Cortex of kidney (tissue), 1 donor: ENCODE measurements around the gene RPL38.

Experiments
- DNase-seq: peaks from one replicate; lab custom pipeline; 2025; lab: John Stamatoyannopoulos, UW

Gene RPL38

DNA sequence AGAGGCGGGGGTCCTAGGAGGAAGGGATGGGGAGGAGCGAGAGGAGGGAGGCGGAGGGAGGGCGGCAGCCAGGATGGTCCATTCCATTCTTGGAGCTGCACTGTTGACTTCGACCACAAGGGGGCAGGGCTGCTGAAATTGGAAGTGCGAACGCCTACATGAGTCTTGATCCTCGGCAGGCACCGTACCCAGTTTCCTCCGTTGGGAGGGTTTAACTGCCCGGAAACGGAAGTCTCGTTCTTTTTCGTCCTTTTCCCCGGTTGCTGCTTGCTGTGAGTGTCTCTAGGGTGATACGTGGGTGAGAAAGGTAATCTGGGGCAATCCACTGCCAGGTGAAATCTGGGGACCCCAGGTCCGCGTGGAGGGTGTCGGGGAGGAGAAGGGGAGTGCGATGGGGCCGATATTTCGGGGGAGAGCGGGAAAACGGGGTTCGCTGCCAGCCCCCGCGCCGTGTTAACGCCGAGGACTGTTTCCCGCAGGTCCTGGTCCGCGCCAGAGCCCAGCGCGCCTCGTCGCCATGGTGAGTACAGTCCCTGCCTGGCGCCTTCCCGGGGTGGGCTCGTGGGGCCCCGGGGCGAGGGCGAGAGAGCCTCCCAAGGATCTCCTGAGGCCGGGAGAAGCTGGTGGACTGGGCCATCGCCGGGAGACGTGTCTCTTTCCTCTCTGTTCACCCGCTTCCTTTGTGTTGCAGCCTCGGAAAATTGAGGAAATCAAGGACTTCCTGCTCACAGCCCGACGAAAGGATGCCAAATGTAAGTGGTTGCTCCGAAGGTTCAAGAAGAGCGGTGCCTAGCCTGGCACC, at the start of gene RPL38:
RPL38 (plus strand) TSS at position 240 of the 802 bp plus-strand sequence; CDS start at position 518, 278 bp downstream.
- DNase-seq, result no peak

DNA sequence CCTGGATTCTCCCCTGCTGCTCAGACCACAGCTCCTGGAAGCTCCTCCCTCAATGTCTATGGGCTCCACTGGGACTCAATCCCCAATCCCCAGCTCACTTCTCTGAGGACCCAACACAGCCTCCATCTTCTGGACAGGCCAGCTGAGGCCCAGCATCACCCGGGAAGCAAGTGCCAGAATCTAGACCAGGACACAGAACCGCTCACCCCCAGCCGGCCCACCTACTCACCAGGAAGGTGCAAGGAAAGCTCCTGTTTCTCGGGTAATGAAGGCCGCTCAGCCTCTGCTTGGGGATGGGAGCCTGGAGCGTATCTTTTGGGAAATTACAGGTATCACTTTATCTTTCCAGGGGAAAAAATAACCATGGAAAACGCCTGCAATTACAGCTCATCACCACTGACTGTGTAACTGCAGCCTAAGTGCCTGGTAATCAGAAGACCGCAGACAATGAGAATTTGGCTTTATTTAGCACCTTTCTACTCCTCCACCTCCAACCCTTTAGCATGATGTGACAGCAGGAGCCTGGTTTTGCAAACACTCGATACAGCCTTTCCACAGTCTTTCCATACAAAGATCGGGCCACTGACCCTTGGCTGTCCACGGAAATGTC, 49.6 kb upstream of the RPL38 start:
- DNase-seq, result no peak

DNA sequence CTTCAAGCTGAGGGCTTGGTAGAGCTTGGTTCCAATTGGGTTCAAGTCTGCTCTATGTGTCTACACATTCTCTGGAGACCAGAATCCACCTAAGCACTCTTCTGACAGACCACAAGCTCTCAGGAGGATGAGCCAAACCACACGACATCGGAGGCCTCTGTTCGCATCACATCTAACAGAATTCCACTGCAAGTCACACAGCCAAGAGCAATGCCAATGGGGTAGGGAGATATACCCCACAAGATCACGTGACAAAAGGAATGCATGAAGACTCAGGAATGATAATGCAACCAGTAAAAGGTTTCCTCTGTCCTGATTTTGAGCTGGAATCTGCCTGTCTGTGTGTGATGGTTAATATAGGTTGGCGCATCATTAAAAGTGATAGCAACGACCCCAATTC, 46.6 kb upstream of the RPL38 start:
- DNase-seq, result no peak

DNA sequence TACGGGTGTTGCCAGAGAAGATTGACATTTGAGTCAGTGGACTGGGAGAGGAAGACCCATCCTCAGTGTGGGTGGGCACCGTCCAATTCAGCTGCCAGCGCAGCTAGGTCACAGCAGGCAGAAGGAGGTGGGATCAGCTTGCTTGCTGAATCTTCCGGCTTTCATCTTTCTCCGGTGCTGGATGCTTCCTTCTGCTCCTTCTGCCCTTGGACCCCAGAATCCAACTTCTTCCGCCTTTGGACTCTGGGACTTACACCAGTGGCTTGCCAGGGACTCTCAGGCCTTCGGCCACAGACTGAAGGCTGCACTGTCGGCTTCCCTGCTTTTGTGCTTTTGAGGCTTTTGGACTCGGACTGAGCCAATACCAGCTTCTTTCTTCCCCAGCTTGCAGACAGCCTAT, 46.1 kb upstream of the RPL38 start:
- DNase-seq, result no peak

DNA sequence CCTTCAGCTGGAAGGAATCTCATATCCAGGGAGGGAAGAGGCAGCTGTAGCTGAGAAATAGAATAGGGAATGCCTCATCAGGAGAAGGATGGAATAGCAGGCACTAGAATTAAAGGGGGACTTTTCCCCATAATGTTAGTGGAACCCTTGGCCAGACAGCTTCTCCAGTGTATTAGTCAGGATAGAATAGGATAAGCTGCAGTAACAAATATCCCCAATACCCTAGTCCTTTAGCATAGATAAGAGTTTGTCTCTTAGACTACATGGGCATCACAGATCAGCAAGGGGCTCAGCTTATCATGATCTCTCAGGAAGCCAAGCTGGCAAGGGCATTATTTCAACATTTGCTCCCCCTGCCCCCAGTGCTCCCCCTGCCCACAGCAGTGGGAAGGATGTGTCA, 44.7 kb upstream of the RPL38 start:
- DNase-seq, result no peak

DNA sequence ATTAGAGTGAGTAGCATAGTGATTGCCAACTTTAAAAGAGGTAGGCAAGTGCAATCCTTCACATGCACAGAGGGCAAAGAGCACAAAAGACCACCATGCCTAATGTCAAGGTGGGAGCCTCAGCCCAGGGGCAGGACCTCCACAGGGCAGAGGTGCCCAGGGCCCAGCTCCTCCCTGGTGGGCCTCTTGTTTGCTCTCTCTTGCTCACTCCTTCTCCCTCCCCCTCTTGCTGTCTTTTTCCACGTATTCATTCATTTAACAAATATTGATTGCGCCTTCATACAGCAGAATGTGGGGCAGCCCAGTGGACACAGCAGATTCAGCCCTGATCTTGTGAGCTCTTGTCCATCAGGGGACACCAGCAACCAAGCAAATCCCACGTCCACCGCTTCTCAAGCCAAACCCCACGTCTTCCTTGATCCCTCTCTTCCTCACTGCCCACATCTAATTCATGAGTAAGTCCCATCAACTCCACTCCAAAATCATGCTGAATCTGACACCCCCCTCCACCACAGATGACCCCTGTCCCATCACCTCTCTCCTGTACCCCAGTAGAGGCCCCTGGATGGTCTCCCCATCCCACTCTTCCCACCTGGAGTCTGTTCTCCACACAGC, 44.1 kb upstream of the RPL38 start:
- DNase-seq, result no peak

DNA sequence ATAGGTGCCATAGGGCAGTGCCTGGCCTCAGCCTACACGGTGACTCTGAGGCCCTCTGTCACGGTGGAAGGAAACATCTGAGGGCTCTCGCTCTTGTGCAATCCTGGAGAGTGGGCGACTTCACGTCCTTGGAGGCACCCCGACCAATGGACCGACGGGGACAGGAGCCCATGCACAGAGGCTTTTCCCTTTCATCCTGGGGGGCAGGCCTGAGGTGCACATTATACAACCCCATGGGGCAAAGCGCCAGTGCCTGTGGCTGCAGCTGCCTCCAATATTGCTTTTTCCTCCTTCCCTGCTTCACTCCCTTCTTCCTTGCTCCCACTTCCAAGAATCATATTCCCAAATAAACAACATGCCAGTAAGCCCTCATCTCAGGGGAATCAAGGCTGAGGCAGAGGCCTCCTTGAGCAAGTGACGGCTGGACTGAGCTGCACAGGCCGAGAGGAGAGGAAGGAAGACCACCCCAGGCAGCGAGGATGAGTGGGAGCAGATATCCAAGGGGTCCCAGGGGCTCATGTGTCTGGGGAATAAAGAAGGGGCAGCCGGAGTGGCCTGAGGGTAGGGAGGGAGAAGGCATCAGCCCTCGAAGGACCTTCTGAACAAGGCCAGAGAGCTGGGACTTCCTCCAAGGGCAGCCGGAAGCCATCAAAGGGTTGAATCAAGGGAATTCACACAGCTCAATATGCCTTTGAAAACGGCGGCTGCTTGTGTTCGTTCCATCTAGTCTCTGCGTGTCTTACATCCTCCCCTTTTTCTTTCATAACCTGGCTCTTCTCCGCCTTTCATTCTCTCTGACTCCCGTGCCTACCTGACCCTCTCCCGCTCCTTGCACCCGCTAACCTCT, 42.6 kb upstream of the RPL38 start:
- no peak for DNase-seq

DNA sequence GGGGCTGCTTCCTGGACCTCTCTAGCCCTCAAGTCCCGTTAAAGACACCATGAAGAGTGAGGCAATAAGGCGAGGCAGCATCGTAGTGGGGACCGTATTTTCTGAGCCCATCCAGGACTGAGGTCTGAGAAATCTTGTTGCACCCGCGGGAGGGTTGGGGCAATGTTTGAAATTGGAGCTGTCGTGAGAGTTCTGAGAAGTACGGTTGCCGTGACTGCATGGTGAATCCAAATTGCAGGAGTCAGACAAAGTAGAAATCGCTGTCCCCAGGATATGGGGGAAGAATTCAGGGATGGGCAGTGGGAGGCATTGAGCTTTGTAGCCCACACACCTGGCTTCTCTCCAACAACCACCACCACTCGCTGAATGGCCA, 42.0 kb upstream of the RPL38 start:
- no peak for DNase-seq

DNA sequence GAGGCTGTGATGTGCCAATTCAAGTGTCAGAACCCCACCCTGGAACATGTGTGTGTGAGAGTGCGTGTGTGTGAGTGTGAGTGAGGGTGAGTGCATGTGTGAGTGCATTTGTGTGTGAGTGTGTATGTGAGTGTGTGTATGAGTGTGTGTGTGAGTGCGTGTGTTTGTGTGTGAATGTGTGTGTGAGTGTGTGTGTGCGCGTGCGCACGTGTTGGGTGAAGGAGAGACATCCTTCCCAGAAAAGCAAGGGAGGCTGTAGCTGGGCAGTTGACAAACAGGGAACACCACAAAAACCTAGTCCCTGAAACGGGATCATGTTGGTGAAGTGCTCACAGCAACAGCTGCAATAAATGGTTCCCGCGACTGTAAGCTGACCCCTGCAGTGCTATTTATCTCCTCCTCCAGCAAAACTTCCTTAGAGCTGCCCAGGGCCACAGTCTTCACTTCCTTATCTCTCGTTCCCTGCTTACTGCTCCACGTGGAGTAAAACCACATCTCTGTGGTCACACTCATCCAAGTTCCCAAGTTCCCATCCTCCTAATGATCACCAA, 40.1 kb upstream of the RPL38 start:
- DNase-seq, result no peak

DNA sequence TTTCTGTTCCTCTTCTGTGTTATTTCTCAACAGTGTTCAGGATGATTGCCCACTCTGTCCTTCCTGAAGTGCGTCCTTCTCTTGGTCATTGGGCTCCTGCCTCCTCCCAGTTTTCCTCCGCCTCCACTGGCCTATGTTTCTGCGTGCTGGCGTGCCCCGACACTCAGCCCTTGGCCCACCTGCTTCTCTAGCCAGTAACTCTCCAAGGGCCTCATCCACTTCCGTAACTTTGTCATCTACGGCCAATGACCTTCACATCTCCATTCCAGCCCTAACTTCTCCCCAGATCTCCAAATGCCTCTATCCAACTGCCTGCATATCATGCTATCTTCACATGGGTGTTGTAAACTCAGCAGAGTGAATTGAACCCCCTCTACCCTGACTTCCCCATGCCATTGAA, 39.6 kb upstream of the RPL38 start:
- no peak for DNase-seq

DNA sequence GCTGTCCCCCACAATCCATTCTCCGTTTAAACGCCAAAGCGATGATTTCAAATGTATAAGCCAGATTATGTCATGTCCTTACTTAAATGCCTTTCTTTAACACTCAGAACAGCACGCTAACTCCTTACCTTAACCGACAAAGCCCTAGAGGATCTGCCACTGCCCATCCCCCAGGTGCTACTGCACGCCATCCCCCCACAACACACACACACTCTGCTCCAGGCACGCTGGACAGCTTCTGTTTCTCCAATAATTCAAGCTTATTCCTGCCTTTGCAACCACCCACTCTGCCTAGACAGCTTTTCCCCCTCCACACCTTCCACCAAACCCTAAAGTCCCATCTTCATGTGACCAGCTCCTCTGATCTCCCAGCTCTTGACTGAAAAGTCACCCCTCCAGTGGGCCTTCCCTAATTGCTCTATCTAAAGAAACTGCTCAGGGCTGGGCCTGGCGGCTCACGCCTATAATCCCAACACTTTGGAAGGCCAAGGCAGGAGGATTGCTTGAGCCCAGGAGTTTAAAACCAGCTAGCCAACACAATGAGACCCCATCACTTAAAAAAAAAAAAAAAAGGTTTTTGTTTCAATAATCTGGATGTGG, 38.9 kb upstream of the RPL38 start:
- no peak for DNase-seq

DNA sequence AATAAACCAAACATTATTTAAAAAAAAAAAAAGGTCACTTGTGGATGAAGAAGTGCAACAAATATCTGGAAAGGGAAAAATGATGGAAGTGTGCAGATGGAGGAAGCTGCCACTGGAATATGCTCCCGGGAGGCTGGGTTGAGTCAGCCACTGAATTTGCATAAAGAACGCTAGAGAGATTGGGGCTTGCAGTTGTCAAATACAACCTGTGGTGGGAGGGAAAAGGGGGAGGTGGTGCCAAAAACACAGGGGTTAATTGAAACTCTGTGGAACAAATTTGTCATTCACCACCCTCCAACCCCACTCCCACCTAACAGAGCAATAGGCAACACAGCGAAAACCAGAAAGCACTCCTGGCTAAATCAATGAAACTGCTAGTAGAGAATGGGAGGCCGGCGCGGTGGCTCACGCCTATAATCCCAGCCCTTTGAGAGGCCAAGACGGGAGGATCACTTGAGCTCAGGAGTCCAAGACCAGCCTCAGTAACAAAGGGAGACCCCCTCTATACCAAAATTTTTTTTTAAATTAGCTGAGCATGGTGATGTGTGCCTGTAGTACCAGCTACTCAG, 37.6 kb upstream of the RPL38 start:
- DNase-seq, result no peak

DNA sequence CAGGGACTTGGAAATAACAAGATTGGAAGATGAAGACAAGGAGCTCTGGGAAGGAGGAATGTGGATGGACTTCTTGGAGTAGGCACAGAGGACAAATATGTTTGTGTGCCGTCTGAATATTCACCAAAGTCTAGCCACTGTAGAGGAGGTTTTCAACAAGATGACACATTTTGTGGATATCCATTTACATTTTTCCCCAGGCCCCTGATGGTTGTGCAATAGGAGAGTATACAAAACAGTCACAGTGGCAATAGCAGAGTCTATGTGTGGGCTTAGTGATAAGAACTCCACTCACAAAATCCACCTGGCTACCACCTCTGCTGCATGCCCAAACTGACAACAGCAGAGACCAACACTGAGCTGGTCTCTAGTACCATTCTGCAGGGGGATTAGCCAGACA, 32.6 kb upstream of the RPL38 start:
- no peak for DNase-seq

DNA sequence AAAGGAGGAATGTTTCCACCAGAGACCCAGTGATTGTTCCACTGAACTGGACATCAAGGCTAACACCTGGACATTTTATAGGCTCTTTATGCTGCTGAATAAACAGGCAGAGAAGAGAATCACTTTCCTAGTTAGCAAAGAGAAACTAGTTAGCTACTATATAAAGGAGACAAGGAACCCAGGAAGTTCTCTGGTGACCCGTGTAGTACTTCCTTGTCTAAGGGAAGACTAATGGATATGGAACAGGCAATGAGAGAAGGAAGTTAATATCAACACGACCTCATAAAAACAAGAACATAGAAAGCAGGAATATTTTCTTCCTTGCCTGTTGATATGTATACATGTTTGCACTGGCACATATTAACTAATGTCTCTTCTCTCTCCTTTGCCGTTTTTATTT, 30.8 kb upstream of the RPL38 start:
- no peak for DNase-seq

DNA sequence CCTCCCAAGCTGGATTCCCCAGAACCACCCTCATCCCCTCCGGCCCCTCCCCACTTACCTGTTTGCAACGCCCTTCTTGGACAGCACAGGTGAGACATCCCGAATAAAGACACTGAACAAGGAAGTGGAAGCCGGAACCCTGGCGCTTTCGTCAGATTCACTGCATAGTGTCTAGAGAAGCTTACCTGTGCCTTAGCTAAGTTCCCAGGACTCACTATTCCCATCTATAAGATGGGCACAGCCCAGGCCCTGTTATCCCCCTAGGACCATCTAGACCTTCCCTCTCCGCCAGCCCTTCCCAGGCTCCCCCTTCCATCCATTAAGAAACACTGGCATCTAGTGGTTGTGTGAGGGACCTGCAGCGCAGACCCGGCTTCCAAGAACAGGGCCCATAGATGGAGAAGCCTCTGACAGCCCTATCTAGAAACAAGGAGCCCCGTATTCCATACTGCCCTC, 26.9 kb upstream of the RPL38 start:
- no peak for DNase-seq

DNA sequence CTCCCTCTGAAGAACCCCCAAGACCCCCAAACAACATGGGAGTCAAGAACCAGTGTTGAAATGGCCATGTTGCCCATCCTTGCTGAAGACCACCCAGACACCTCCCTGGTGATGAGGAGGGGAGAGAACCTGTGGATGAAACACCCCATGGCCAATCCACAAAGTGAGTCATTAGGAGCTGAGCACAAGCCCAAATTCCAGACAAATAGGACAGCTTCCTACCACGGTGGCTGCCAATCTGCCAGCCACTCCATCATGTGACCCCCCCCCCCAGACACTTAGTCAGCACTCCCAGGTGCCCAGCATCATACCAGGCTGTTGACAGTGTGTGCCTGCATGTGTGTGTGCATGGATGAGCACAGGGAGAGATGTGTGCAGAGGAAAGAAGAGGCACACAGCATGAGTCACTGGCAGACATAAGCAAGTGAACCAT, 26.4 kb upstream of the RPL38 start:
- DNase-seq, result no peak

DNA sequence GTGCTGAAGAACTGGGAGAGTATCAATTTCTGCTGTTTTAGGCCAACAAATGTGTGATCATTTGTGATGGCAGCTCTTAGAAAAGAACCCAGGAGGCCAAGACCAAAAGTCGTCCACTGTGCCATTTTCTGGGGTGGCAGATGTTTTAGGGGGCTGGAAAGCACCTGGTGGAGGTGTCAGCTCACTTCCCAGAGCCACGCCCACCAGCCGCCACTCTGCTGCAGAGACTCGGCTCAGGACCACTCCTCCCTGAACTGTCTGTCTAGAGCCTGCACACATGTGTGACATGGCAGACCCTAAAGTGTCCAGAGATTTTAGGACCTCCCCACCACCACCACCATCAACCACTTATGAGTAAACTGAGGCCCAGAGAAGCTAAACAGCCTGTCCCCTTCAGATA, 23.9 kb upstream of the RPL38 start:
- no peak for DNase-seq

DNA sequence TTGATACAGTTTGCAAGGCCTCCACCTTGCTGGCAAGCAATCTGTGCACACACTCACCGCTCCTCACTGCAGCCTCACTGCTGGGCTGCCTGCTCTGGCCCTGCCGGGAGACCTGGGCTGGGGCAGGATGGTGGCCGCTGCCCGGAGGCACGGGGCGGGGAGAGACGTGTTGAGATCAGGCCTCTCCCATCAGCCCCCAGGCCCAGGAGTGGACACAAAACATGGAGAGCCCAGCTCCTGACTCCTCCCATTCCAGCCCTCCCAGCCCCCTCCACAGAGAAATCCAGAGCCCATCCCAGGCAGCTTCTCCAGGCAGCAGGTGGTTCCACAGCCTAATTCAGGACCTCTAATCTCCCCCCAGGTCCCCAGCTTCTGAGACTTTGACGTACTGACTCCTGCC, 23.1 kb upstream of the RPL38 start:
- no peak for DNase-seq

DNA sequence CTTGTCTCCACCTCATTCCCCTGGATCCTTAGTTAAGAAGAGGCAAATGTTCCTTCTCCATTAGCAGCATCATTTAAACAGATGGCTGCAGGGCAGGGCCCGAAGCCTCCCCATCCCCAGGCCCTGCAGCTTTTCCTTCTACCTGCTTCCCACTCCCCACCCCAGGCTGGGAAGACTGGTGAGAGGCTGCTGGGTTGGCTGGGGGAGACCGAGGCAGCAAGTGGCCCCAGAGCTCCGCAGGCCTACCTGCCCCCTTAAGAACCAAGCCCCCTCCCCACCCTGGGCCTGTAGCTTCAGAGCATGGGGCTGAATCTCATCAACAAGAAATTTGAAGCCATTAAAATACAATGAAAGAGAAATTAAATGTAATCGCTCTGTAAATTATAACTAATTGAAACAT, 22.1 kb upstream of the RPL38 start:
- no peak for DNase-seq

DNA sequence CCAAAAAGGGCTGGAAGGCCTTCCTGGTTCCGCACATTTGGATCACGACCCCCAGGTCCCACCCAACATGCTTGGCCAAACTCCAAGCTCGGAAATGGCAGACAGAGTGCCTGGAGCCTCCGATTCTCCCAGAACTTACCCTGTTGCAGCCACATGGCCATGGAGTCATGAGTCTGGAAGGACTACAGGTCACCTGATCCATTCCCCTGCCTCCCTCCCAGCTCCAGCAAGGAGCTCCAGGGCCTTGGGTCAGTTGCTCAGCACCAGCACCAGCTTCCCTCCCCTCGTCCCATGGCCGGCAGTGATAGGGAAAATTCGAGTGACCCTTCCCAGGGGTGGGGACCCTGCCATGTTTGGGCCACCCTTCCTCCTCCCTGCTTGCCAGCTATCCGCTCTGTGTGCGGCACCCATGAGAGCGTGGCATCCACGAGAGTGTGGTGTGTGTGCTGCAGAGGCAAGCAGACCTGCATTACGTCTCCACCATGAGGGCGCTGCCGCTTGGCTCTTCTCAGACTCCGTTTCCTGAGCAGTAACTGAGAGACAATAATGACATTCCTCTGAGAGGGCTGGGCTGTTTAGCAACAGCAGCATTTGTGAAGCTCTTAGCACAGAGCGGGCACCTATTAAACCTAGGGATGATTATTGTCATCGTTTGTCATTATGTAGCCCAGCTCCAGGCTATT, 21.3 kb upstream of the RPL38 start:
- no peak for DNase-seq

DNA sequence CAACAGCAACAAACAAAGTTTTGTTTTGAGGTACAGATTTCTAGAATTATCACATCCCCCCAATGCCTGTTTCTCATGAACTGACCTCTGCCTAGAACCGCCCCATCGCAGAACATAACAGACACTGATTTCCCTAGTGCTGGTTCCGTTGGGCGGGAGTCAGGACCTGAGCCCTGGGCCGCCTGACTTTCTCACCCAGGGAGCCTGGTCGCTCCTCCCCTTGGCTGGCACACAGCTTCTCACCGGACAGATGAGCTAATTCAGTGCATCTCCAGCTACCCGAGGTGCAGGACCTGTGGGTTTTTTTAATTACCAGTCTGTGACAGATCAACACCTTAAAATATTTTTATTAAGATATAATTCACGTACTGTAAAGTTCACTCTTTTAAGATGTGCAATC, 20.1 kb upstream of the RPL38 start:
- DNase-seq, result no peak
